GM18858 (cell line): ENCODE results near the gene GJA10.
A peak's percentile ranks its signal among the peaks of the same experiment; 100 is the strongest.
"Not testable (repeated sequence)": the region's sequence is repeated elsewhere in the genome, so short reads cannot be mapped to it uniquely, and the experiment has no call there.

Experiments
- ATAC-seq: cut with Tn5 transposase; IDR thresholded peaks from one replicate; pipeline ENCODE4 v1.9.1; 2021; ENCODE audit not compliant: unreplicated experiment

Gene GJA10

DNA sequence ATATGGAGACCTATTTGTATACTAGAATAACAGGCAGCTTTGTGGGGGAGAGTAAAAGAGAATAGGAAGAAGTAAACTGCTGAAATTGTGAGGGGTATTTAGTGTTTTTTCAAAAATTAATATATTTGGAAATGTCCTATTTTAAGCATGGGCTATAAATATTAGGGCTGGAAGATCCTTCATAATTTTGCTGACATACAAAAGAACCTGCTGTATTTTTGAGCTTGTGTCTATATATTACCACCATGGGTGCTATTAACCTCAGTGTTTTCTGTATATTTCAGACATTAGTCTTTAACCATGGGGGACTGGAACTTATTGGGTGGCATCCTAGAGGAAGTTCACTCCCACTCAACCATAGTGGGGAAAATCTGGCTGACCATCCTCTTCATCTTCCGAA lies at the start of gene GJA10:
Gene GJA10, plus strand, starts transcription at position 301 of the 400 bp plus-strand sequence. Its CDS starts 0 bp downstream, at position 301.
- no peak for ATAC-seq

DNA sequence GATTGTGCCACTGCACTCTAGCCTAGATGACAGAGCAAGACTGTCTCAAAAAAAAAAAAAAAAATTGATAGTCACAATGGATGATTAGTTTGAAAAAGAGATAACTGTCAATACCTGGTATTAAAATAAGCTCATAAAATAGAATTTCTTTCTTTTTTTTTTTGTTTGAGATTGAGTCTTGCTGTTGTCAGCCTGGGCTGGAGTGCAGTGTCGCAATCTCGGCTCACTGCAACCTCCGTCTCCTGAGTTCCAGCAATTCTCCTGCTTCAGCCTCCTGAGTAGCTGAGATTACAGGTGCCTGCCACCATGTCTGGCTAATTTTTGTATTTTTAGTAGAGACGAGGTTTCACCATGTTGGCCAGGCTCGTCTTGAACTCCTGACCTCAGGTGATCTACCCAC lies 46.8 kb upstream of the GJA10 start:
- ATAC-seq = not testable (repeated sequence)

DNA sequence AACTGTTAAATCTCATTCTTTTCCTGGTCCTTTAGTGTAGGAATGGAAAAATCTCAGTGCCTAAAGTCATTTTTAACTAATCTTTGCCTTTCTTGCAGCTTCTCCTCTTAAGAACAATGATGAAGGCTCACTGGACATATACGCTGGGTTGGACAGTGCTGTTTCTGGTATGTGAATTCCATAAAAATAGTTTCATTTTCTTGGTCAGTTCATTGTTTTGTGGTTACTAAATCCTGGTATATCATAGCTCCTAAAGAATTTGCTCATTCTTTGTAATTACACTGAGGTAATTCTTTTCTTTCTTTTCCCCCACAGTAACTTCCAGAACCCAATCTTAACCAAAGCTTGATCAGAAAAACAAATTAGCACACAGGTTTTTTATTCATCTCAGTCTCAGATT lies 41.2 kb upstream of the GJA10 start:
- no peak for ATAC-seq

DNA sequence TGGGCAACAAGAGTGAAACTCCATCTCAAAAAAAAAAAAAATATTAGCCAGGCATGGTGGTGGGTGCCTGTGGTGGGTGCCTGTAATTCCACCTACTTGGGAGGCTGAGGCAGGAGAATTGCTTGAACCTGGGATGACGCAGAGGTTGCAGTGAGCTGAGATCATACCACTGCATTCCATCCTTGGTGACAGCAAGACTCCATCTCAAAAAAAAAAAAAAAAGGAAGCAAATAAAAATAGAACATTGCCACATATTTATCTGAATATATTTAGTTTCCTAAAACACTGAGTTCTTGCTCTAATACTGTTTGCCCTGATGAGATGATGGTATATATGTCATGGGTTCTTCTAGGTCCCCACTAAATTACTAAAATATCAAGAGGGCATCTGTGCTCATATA lies 36.2 kb upstream of the GJA10 start:
- no peak for ATAC-seq

DNA sequence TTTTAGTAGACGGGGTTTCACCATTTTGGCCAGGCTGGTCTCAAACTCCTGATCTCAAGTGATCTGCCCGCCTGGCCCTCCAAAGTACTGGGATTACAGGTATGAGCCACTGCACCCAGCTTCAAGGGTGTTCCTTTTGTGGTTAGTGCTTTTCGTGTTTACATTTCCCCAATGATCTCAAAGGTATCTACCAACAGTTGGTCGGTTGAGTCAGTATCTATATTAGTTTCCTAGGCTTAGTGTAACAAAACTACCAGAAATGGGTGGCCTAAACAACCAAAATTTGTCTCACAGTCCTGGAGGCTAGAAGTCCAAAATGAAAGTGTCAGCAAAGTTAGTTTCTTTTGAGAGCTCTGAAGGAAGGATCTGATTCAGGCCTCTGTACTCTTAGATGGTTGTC lies 34.5 kb upstream of the GJA10 start:
- peak; percentile 41 for ATAC-seq

DNA sequence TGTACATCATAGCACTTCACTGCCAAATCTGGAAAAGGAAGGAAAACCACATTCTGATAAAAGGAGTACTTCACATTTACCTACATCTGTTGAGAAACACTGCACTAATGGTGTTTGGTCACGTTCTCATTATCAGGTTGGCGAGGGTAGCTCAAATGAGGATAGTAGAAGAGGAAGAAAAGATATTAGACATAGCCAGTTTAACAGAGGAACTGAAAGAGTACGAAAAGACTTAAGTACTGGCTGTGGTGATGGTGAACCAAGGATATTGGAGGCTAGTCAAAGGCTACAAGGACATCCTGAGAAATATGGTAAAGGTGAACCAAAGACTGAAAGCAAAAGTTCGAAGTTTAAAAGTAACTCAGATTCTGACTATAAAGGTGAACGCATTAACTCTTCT lies 32.0 kb upstream of the GJA10 start:
- peak; percentile 57 for ATAC-seq

DNA sequence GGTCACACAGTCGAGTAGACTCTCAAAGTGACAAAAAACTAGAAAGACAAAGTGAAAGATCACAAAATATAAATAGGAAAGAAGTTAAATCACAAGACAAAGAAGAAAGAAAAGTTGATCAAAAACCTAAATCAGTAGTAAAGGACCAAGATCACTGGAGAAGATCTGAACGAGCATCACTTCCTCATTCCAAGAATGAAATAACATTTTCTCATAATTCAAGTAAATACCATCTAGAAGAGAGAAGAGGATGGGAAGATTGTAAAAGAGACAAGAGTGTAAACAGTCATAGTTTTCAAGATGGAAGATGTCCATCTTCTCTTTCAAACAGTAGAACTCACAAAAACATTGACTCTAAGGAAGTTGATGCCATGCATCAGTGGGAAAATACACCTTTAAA lies 31.6 kb upstream of the GJA10 start:
- ATAC-seq = peak; percentile 6

DNA sequence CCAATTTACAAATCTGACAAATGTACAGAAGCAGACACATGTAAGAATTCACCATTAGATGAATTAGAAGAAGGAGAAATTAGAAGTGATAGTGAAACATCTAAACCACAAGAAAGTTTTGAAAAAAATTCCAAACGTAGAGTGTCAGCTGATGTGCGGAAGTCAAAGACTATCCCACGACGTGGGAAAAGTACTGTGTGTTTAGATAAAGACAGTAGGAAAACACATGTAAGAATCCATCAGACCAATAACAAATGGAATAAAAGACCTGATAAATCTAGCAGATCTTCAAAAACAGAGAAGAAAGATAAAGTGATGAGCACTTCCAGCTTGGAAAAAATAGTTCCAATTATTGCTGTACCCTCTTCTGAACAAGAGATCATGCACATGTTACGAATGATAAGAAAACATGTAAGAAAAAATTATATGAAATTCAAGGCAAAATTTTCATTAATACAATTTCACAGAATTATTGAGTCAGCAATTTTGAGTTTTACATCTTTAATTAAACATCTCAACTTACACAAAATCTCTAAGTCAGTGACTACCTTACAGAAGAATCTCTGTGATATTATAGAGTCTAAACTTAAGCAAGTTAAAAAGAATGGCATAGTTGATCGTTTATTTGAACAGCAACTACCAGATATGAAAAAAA lies 28.1 kb upstream of the GJA10 start:
- ATAC-seq = no peak

DNA sequence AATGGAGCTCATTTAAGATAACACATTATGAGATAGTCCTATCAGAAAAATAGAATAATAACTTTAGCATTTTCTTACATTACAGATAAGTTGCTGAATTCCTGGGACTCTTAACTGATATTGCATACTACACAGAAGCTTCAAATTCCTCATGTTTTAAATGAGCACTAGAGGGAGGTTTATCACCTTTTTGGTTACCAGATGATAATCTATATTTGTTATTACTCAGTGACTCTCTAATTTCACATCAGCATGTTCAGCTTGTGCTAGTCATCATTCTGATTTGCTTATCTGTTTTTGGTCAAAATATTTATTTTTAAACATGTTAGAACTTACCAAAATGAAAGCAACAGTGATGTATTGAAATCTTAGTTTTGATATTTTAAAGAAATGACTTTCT lies 20.5 kb upstream of the GJA10 start:
- no peak for ATAC-seq

DNA sequence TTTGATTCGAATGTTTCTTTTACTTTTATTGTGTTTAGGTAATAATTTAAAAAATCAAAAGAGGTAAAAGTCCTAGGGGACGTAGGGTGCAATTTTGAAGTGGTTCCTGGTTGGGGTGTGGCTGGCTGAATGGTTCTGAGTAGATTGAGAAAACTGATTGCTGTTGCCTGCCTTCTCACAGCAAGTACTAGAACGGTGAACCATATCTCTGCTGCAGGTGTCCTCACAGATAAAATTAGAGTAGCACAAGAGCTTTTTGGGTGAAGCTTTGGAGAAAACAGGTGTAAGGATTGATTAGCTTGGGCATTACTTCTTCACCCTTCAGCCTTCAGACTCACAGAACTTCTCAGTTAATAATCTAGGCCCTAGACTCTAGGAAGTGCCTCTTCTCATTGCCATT lies 19.8 kb upstream of the GJA10 start:
- ATAC-seq = no peak

DNA sequence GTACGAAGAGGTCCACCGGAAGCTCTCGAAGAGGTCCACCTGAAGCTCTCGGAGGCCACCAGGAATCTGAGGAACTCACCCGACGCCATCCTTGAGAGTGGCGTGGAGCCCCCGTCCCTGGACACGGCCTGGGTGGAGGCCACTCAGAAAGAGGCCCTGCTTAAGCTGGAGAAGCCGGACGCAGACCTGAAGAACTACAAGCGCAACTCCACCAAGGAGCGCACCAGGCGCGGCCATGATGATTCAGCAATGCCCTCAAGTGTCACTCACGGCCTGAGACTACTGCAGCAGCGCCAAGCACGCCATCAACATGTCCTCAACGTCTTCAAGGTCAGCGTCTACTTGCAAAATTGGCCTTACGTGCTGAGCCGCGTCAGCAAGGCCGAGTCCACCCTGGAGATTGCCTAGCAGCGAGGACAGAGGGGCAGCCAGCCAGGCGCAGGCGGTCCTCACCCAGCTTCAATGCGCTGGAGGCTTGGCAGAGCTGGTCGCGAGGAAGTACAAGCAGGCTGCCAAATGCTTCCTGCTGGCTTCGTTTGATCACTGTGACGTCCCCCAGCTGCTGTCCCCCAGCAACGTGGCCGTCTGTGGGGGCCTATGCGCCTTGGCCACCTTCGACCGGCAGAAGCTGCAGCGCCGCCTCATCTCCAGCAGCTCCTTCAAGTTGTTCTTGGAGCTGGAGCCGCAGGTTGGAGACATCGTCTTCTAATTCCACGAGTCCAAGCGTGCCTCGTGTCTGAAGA lies 7.7 kb upstream of the GJA10 start:
- no peak for ATAC-seq

DNA sequence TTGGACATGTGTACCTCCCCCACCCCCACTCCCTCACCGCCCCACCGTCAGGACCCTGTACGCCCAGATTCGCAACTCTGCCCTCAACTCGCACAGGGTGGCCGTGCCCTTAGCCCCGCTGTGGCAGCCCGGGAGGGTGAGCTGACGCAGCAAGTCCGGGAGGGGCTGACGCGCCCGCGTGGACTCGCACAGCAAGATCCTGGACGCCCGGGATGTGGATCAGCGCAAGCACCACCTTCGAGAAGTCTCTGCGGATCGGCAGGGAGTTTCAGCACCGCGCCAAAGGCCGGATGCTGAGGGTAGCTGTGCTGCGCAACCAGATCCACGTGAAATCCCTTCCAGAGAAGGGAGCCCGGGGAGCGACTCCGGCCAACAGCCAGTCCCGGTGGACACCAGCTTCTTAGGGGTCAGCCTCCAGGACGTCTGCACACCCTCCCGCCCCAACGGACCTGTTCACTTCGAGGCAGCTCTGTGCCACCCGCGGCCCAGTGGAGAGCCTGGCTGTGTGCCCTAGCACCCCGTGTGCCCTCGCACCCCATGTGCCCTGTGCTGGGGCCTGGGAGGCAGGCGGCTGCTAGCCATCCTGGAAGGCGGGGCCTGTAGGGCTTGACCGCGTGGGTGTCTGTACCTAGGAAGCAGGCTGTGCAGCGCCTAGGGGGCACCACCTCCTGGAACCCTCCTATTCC lies 6.7 kb upstream of the GJA10 start:
- ATAC-seq = no peak

DNA sequence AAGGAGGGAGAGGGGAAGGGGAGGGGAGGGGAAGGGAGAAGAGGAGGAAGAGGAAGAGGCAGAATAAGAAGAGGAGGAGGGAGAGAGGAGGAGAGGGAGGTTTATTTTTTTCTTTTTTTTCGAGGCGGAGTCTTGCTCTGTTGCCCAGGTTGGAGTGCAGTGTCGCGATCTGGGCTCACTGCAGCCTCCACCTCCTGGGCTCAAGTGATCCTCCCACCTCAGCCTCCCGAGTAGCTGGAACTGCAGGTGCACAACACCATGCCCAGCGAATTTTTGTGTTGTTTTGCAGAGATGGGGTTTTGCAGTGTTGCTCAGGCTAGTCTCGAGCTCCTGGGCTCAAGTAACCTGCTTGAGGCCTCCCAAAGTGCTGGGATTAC lies 6.1 kb upstream of the GJA10 start:
- ATAC-seq = no peak

DNA sequence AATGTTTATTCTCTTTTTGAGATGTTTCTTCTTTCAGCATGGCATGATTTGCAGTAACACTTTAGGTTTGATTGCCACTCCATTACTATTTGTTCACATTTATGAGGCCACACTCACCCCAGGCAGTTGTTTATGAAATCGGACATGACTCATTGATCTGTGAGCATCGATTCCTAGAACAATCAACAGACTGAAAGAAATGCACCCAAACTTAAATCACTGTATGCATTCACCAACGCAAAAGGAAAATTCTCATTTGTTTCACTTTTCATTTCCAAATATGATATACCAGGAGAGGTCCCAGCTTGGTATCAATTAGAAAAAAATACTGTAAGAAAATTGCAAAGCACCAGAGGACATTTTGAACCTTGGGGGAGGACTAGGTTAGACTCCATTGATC lies 5.4 kb upstream of the GJA10 start:
- ATAC-seq = no peak

DNA sequence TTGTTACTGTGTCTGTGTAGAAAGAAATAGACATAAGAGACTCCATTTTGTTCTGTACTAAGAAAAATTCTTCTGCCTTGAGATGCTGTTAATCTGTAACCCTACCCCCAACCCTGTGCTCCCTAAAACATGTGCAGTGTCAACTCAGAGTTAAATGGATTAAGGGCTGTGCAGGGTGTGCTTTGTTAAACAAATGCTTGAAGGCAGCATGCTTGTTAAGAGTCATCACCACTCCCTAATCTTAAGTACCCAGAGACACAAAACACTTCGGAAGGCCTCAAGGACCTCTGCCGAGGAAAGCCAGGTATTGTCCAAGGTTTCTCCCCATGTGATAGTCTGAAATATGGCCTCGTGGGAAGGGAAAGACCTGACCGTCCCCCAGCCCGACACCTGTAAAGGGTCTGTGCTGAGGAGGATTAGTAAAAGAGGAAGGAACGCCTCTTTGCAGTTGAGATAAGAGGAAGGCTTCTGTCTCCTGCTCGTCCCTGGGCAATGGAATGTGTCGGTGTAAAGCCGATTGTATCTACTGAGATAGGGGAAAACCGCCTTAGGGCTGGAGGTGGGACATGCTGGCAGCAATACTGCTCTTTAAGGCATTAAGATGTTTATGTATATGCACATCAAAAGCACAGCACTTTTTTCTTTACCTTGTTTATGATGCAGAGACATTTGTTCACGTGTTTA lies 3.3 kb upstream of the GJA10 start:
- ATAC-seq = not testable (repeated sequence)

DNA sequence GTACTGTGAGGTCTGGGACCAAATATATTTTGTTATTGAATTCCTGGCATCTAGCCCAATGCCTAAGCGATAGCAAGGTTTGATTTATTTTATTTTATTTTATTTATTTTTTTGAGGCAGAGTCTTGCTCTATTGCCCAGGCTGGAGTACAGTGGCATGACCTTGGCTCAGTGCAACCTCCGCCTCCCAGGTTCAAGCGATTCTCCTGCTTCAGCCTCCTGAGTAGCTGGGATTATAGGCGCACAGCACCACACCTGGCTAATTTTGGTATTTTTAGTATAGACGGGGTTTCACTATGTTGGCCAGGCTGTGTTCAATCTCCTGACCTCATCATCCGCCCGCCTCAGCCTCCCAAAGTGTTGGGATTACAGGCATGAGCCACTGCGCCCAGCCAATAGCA lies 1.7 kb upstream of the GJA10 start:
- ATAC-seq = not testable (repeated sequence)

DNA sequence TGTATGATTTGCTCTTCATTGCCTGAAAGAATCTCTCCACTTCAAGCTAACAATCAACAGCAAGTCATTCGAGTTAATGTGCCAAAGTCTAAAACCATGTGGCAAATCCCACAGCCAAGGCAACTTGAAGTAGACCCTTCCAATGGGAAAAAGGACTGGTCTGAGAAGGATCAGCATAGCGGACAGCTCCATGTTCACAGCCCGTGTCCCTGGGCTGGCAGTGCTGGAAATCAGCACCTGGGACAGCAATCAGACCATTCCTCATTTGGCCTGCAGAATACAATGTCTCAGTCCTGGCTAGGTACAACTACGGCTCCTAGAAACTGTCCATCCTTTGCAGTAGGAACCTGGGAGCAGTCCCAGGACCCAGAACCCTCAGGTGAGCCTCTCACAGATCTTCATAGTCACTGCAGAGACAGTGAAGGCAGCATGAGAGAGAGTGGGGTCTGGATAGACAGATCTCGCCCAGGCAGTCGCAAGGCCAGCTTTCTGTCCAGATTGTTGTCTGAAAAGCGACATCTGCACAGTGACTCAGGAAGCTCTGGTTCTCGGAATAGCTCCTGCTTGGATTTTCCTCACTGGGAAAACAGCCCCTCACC lies 1.1 kb downstream of the GJA10 start:
- ATAC-seq = no peak

DNA sequence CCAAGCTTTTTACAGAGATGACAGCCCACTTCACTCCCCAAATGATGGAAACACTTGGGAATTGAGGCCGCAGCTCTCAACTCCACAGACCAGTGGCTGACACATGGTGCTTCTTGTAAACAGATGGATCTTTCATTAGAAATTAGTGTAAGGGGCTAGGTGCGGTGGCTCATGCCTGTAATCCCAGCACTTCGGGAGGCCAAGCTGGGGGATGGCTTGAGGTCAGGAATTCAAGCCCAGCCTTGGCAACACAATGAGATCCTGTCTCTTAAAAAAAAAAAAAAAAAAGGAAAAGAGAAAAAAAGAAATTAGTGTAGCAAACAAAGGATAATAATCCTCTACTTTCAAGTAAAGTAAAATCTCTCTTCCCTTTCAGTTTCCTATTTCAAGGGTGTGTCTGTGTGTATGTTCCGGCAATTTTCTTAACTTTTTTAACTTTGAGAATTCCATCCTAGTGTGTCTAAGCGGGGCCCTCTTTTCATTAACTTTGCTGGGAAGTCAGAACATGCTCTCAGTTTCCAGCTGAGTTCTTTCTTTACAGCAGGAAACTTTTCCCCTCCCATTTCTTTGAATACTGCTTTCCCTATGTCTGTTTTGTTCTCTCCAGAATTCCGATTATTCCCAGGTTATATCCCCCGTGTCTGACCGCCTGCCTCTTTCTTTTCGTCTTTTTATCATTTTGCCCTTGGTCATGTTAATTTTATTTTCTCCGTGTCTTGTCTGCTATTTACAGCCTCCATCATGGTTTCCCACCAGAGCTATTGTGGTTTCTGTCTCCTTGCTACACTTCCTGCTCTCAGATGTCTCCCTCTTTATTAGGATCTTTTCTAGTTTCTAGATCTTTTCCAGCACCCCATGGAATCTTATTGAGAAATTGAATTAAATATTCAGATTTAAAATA lies 16.0 kb downstream of the GJA10 start:
- not testable (repeated sequence) for ATAC-seq

DNA sequence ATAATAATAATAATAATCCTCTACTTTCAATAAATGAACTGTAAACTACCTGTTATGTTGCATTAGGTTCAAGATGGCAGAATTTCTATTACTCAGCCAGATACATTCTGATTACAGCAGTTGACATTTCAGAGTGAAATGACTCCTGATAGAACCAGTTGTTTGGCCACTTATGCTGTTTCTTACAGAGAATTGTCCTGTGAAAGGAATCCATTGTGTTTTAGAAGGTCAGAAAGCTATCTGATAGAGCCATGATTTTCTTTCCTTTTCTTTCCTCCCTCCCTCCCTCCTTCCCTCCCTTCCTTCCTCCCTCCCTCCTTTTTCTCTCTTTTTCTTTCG lies 16.6 kb downstream of the GJA10 start:
- ATAC-seq = no peak

DNA sequence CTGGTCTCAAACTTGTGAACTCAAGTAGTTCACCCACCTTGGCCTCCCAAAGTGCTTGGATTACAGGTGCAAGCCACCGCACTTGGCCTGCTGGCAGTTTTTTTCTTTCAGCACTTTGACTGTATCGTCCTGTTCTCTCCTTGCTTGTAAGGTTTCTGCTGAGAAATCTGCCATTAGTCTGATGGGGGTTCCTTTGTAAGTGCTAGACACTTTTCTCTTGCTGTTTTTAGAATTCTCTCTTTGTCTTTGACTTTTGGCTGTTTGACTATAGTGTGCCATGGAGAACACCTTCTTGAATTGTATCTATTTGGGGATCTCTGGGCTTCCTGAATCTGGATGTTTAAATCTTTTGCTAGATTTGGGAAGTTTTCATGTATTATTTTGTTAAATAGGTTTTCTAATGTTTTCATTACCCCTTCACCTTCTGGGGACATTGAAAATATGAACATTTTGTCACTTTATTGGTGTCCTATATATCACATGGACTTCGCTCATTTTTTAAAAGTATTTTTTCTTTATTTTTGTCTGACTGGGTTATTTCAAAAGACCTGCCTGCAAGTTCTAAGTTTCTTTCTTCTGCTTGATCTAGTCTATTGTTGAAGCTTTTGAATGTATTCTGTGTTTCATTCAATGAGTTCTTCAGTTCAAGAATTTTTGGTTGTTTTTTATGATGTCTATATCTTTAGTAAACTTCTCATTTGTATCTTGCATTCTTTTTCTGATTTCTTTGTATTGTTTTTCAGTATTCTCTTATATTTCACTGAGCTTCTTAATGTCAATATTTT lies 22.1 kb downstream of the GJA10 start:
- ATAC-seq = no peak
